GM15510 (cell line): Measurements from ENCODE around the gene FBXO41.

Source experiments
- POLR2A ChIP-seq: IDR thresholded peaks from 3 replicates; pipeline ENCODE4 v1.6.1; 2011; ENCODE audit warnings: borderline replicate concordance; ENCODE audit not compliant: insufficient read length; ENCODE audit errors: extremely low read depth

The FBXO41 gene

GRCh38 chr2:73293534-73294171 is 9.4 kb upstream of the FBXO41 start, which contains the start of gene EGR4:
Gene EGR4 (minus strand): TSS chr2:73293548. CDS start chr2:73293317, 231 bp downstream.
- TF ChIP-seq POLR2A, result no peak

GRCh38 chr2:73292906-73293533 is 8.7 kb upstream of the FBXO41 start:
- no peak for TF ChIP-seq POLR2A

DNA sequence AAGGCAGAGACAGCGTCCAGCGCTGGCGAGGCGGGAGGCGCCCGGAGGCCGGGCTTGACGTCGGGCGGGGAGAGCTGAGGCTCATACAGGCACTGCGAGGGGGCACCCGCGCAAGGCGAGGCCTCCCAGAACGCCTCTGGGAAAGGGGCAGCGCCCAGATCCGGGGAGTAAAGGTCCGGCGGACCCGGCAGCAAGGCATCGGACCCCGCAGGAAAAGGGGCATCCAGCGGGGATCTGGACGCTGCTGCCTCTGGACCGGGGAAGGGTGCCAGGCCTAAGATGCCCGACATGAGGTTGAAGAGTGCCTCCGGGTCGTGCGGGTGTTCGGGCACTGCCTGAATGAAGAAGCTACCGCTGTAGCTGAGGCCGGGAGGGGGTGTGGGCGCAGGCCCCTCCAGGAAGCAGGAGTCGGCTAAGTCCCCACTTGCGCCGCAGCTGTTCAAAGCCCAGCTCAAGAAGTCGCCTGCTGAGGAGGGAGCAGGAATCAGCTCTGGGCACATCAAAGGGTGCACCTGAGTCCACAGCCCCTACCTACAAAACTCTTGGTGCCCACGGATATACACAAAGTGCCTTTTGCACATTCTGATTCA is 8.1 kb upstream of the FBXO41 start:
- TF ChIP-seq POLR2A, result no peak

- no peak for TF ChIP-seq POLR2A
Measured at GRCh38 chr2:73291461-73292315, 7.4 kb upstream of the FBXO41 start.

DNA sequence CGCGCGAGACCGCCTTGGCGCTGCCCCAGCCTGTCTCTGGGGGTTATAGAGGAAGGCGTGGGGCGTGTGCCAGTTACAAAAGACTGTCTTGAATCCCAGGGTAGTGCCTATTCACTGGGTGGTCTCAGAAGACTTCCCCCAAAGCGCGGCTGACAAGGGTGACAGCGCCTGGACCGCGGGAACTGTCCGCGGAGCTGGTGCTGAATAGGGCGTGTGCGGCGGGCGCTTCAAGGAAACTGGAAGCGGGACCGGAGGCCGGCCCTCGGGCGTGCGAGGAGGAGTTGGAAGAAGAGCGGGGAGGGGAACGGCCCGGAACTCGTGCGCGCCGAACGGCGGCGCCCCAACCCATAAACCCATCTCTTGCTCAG is 6.8 kb upstream of the FBXO41 start:
- no peak for TF ChIP-seq POLR2A

- TF ChIP-seq POLR2A, result no peak
Measured at GRCh38 chr2:73290049-73290839, 6.0 kb upstream of the FBXO41 start.

DNA sequence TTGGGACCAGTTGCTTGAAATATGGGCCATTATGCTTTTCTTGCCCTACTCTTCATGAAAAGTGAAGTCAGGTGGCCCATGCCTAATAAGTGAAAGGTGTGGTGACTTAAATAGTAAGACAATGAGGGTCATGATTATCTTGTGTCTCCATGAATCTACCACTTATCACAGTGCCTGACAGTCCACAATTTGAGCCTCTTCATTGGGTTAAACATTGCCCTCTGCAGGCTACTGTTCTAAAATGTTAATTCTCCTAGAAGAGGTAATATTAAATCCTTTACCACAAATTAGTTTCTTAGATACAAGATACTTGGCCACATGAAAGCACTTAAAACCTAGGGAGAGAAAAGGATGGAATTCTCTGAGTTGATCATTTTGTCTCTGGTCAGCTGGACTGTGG is 5.0 kb upstream of the FBXO41 start:
- no peak for TF ChIP-seq POLR2A

GRCh38 chr2:73286134-73286655 is 1.9 kb upstream of the FBXO41 start:
- no peak for TF ChIP-seq POLR2A

GRCh38 chr2:73285159-73285739 is 971 bp upstream of the FBXO41 start:
- no peak for TF ChIP-seq POLR2A

- TF ChIP-seq POLR2A, result peak; percentile 17
Measured at GRCh38 chr2:73283545-73284295, 558 bp downstream of the FBXO41 start.

DNA sequence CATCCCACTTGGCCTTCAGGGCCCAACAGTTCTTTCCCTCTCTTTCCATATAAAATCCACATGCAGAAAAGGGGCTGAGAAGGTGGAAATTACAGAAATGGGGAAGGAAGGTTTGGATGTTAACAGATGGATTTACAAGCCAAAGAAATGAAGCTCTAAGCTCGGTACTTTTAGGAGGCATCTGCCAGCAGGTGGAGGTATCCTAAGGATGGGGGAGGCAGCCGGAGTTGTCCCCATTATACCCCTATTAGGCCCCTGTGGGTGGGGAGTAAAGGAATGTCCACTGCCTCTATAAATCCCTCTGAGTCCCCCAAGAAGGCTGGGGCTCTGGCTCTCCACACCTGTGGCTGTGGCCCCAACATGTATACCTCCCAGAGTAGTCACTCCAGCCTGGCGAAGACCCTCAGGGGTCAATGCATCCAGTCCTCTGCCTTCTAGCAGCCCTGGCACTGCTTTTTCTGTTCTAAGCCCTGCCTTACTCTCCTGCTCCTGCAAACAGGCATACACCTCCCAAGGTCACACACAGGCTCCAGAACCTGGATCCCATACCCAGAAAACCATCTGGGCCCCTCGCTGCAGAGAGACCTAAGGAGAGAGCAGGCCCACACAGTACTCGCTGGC is 1.2 kb downstream of the FBXO41 start:
- no peak for TF ChIP-seq POLR2A

DNA sequence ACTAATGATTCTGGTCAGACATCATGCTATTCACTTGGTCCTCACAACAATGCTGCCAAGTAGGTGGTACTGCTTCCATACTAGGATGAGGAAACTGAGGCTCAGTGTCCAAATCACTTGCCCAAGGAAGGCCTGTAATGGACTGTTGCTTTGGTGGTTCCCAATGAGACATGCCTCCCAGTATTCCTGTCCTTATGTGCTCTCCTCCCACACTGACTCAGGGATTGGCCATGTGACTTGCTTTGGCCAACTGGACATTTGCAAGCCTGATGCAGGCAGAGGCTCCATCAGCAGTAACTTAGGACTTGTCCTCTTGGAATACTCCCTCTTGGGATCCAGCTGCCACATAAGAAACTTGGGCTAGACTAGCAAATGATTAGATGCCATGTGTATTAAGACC is 3.0 kb downstream of the FBXO41 start:
- TF ChIP-seq POLR2A, result no peak

DNA sequence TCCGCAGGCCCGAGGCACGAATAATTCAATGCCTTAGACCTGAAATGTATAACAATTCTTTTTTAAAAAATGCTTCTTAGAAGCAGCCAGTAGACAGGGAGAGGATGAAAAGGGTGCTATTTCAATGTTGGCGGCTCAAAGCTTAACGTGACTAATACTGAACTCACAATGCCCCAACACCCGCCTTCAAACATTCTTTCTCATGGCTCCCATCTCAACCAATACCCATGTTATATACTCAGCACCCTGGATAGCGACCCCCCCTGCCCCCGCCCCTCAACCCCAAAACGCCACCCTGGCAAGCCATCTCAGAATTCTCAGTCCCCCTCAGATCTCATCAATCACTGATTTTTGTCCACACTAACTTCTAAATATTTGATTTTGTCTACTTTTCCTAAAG is 4.4 kb downstream of the FBXO41 start:
- TF ChIP-seq POLR2A, result no peak
